ENCODE results near the gene ZC2HC1C.

ZC2HC1C gene

DNA sequence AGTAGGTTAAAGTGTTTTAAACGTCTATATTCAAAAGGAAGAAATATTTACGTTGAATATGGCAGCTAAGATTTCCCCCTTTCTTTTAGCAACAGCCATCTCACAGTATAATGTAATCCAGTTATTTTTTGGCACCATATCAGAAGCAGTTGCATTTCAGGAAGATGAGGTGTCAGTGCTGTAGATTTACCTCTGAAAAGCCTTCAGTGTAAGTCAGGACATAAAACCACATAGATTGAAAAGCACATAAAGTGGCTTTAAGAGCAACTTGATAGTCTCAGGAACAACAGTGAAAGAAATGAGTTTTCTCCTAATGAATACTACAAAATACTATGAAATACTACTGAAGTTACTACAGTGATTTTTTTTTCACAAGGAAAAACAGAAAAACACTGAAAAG lies 25.1 kb upstream of the ZC2HC1C start:
- peaks cover 14% of the 10 kb centered on the region for H3K36me3 ChIP-seq
- TF ChIP-seq, protein P1, sequence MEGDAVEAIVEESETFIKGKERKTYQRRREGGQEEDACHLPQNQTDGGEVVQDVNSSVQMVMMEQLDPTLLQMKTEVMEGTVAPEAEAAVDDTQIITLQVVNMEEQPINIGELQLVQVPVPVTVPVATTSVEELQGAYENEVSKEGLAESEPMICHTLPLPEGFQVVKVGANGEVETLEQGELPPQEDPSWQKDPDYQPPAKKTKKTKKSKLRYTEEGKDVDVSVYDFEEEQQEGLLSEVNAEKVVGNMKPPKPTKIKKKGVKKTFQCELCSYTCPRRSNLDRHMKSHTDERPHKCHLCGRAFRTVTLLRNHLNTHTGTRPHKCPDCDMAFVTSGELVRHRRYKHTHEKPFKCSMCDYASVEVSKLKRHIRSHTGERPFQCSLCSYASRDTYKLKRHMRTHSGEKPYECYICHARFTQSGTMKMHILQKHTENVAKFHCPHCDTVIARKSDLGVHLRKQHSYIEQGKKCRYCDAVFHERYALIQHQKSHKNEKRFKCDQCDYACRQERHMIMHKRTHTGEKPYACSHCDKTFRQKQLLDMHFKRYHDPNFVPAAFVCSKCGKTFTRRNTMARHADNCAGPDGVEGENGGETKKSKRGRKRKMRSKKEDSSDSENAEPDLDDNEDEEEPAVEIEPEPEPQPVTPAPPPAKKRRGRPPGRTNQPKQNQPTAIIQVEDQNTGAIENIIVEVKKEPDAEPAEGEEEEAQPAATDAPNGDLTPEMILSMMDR (IDR thresholded peaks at IDR 0.05; ENCODE audit: low read depth, low read length) = no peak
- no peaks in the 10 kb centered on the region for H3K27me3 ChIP-seq (ENCODE audit: insufficient read depth, low read depth, severe bottlenecking)
- H3K27ac ChIP-seq = no peak overlapping the region
- H3K4me3 ChIP-seq (ENCODE audit: low read depth, low read length) = no peak overlapping the region
- DNase-seq = no peak
- H3K9me3 ChIP-seq (ENCODE audit: severe bottlenecking) = no peaks in the 10 kb centered on the region

DNA sequence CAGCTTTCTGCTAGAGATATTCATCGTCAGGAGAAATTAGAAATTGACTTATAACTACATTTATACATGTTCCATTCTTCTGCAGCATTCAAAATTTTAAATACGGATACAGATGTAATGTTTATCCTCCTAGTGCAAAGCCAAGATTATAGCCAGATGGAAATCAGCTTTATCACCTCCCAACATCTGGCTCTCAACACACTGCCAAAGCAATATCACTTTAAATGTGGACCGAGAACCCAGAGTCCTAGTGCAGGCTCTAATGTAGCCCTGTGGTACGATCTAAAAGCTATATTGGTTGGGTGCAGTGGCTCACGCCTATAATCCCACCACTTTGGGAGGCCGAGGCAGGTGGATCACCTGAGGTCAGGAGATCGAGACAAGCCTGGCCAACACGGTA lies 24.7 kb upstream of the ZC2HC1C start:
- Histone ChIP-seq H3K4me3 (ENCODE audit: low read depth, low read length) (no peak overlapping the region), H3K27me3 (ENCODE audit: insufficient read depth, low read depth, severe bottlenecking) (no peaks in the 10 kb centered on the region), H3K27ac (no peak overlapping the region), H3K9me3 (ENCODE audit: severe bottlenecking) (no peaks in the 10 kb centered on the region), H3K36me3 (peaks cover 16% of the 10 kb centered on the region)
- no peak for DNase-seq
- TF ChIP-seq, protein P1 (IDR thresholded peaks at IDR 0.05; ENCODE audit: low read depth, low read length) = no peak

DNA sequence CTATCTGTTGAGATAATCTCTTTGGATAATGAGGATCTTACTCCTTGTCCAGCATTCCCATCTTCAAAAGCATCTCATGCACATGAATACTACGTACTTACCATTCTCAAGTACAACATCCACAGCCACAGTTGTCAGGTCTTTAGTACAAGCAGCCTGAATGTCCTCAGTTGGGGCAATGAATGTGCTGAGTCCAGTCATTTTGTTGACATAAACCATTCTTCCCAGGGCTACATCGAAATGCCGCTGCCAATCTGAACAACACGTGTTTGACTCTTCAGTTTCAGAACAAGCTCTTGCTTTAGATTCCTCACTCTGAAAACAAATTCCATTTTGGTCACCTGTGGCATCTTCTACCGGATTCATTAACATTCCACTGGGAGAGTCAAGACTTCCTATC lies 23.2 kb upstream of the ZC2HC1C start:
- H3K27ac ChIP-seq = no peak overlapping the region
- TF ChIP-seq, protein P1 (IDR thresholded peaks at IDR 0.05; ENCODE audit: low read depth, low read length) = no peak
- no peak overlapping the region for H3K4me3 ChIP-seq (ENCODE audit: low read depth, low read length)
- peaks cover 9% of the 10 kb centered on the region for H3K36me3 ChIP-seq
- H3K9me3 ChIP-seq (ENCODE audit: severe bottlenecking) = no peaks in the 10 kb centered on the region
- no peak for DNase-seq
- no peaks in the 10 kb centered on the region for H3K27me3 ChIP-seq (ENCODE audit: insufficient read depth, low read depth, severe bottlenecking)

DNA sequence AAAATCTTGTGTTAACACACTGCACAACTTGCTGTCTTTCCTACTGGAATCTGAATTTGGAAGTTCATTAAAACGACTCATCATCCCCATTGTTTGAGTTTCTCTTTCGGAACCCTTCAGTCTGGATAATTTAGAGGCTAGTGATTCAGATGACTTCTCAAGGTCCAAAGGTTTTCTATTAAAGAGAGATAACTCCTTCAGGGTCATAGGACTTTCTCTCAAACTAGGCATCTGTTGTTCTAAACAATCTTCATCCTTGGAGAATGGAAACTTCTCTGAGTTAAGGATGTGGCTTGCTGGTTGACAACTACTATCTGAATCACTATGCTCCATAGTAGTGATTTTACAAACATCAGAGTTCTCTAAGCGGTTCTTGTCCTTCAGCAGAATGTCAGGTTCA lies 22.5 kb upstream of the ZC2HC1C start:
- TF ChIP-seq, protein P1 (IDR thresholded peaks at IDR 0.05; ENCODE audit: low read depth, low read length) = no peak
- H3K9me3 ChIP-seq (ENCODE audit: severe bottlenecking) = no peaks in the 10 kb centered on the region
- no peaks in the 10 kb centered on the region for H3K27me3 ChIP-seq (ENCODE audit: insufficient read depth, low read depth, severe bottlenecking)
- no peak overlapping the region for H3K4me3 ChIP-seq (ENCODE audit: low read depth, low read length)
- H3K27ac ChIP-seq = no peak overlapping the region
- peaks cover 9% of the 10 kb centered on the region for H3K36me3 ChIP-seq
- no peak for DNase-seq

DNA sequence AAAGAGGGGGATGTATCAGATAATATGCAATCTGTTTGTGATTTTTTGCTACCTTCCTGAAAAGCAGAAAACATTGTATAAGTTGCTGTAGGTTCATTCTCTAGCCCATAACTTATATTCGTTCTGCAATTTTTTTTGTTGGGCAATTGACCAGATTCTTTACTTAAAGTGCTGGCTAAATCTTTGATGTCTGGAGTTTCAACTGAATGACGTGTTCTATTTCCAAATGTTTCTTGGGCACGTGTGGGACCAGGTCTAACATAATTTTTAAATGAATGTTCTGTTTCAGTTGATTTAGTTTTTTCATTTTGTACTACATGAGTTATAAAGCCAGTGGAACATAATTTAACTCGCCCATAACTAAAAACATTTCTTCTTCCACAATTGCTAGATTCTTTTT lies 21.9 kb upstream of the ZC2HC1C start:
- peaks cover 9% of the 10 kb centered on the region for H3K36me3 ChIP-seq
- no peak for DNase-seq
- no peak overlapping the region for H3K27ac ChIP-seq
- H3K4me3 ChIP-seq (ENCODE audit: low read depth, low read length) = no peak overlapping the region
- H3K9me3 ChIP-seq (ENCODE audit: severe bottlenecking) = no peaks in the 10 kb centered on the region
- TF ChIP-seq, protein P1 (IDR thresholded peaks at IDR 0.05; ENCODE audit: low read depth, low read length) = no peak
- H3K27me3 ChIP-seq (ENCODE audit: insufficient read depth, low read depth, severe bottlenecking) = no peaks in the 10 kb centered on the region

DNA sequence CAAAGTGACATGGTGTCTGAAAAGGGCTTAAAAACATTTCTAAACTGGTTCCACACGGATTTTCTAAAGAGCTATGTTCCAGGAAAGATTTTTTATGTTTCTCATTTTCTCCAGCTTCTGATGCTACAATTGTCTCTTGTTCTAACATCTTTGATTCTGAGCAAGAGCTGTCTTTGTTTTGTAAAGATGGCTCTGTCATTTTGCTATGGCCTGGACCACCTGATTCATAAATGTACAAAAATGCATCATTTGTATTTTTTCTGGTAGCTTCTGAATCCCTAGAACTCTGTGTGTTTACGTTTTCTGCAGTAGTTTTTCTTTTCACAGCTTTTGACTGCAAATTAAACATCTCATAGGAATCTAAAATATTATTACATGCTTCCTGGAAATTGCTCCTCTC lies 21.3 kb upstream of the ZC2HC1C start:
- Histone ChIP-seq H3K27ac (no peak overlapping the region), H3K4me3 (ENCODE audit: low read depth, low read length) (no peak overlapping the region), H3K36me3 (peaks cover 9% of the 10 kb centered on the region), H3K9me3 (ENCODE audit: severe bottlenecking) (no peaks in the 10 kb centered on the region), H3K27me3 (ENCODE audit: insufficient read depth, low read depth, severe bottlenecking) (no peaks in the 10 kb centered on the region)
- no peak for DNase-seq
- TF ChIP-seq, protein P1 (IDR thresholded peaks at IDR 0.05; ENCODE audit: low read depth, low read length) = no peak
